Spinal cord (tissue), 10 donors: Measurements from ENCODE around the gene GRIP2. TPM values are rescaled to one million over a fixed set of nuclear protein-coding genes. Genes with fewer than 3 reads are reported as not detected.

Source experiments
- DNase-seq, 6 donors: peaks; one replicate each; pipeline versions ENCODE4 v3.0.0 to v3.0.0-alpha.2; 2013 to 2015; ENCODE audit warnings: low spot score in 6 of 6, low read depth in 4 of 6
- H3K27ac ChIP-seq: one replicate; pipeline ENCODE4 v1.5.1; 2013; ENCODE audit warnings: low read depth, low read length, control low read depth
- H3K27me3 ChIP-seq: one replicate; pipeline ENCODE4 v1.6.1; 2013; ENCODE audit warnings: low read length; ENCODE audit not compliant: control insufficient read depth, insufficient read depth
- H3K36me3 ChIP-seq: one replicate; pipeline ENCODE4 v1.6.1; 2013; ENCODE audit warnings: low read length; ENCODE audit not compliant: control insufficient read depth, insufficient read depth
- H3K4me1 ChIP-seq: one replicate; pipeline ENCODE4 v1.6.1; 2013; ENCODE audit warnings: low read length; ENCODE audit not compliant: control insufficient read depth, insufficient read depth
- H3K4me3 ChIP-seq: one replicate; pipeline ENCODE4 v1.5.1; 2013; ENCODE audit warnings: low read depth, low read length, control low read depth
- H3K9me3 ChIP-seq: one replicate; pipeline ENCODE4 v1.6.1; 2013; ENCODE audit warnings: low read length; ENCODE audit not compliant: control insufficient read depth, insufficient read depth
- whole genome bisulfite sequencing: methylation state at CpG from one replicate; pipeline ENCODE4 v1.1.5; 2013; ENCODE audit warnings: missing lambda C conversion rate; ENCODE audit not compliant: insufficient coverage; 5-methylcytosine and 5-hydroxymethylcytosine counted together
- long read RNA-seq, 4 donors: transcript quantifications; one replicate each; lab custom pipeline, GENCODE V29; 2026
- polyA plus RNA-seq, 2 donors: library from polyadenylated mRNA; unstranded; fragments of 120-200 nt; gene quantifications; one replicate each; pipeline ENCODE4 v1.2.1, GENCODE V29; 2013; ENCODE audit not compliant: insufficient read length in 2 of 2
- total RNA-seq, 2 donors: library from RNA; depleted of rRNA in 1 of 2; stranded (reverse); fragments of 120-200 nt in 1 of 2; fragments of >200 nt in 1 of 2; gene quantifications; one replicate each; pipeline versions ENCODE4 v1.2.3 to v1.2.4, GENCODE V29; 2013 to 2014
- donor health status: healthy.

GRIP2 gene
- total RNA-seq (1 to 10 TPM; 6.0 to 8.4 TPM), polyA plus RNA-seq (10 to 100 TPM; 17.4 to 24.2 TPM)
- long read RNA-seq, donor 1 = 0 reads
- long read RNA-seq, donor 2, partial matches to known transcripts = 0 of 1 reads
- long read RNA-seq, donor 2, other reads (novel, unspliced or antisense) = 0 of 1 reads
- long read RNA-seq, donor 3 = 0 reads
- long read RNA-seq, donor 4, partial matches to known transcripts = 22 of 22 reads
- long read RNA-seq, donor 4, other reads (novel, unspliced or antisense) = 0 of 22 reads

- DNase-seq = peak in 2 of 6 donors; percentile 53 to 68
- WGBS = 33% methylated on average over 11 of the region's 14 CpGs
- H3K27ac ChIP-seq = peak within 1 kb of the TSS; percentile 40
- peaks cover 64% of the 10 kb centered on the region for H3K4me1 ChIP-seq
- peaks cover 5% of the 10 kb centered on the region for H3K36me3 ChIP-seq
- H3K27me3 ChIP-seq = no peaks in the 10 kb centered on the region
- H3K4me3 ChIP-seq = peak within 1 kb of the TSS; percentile 46
- no peaks in the 10 kb centered on the region for H3K9me3 ChIP-seq
These were observed at the start of gene GRIP2 for GRCh38 chr3:14539742-14540491. GRIP2 (minus strand) TSS chr3:14540342; CDS start chr3:14540308, 34 bp downstream.

- WGBS = 82% methylated on average over 5 of the region's 6 CpGs
- H3K27ac ChIP-seq = no peak overlapping the region
- peak in 1 of 6 donors; percentile 41 for DNase-seq
- no peaks in the 10 kb centered on the region for H3K9me3 ChIP-seq
- H3K4me3 ChIP-seq = no peak overlapping the region
- no peaks in the 10 kb centered on the region for H3K27me3 ChIP-seq
- H3K4me1 ChIP-seq = peaks cover 19% of the 10 kb centered on the region
- no peaks in the 10 kb centered on the region for H3K36me3 ChIP-seq
These were observed 48.4 kb upstream of the GRIP2 start for GRCh38 chr3:14588425-14589112.

GRCh38 chr3:14587740-14588360 is 47.7 kb upstream of the GRIP2 start:
- no peak for DNase-seq
- WGBS = 40% methylated on average over 1 of the region's 4 CpGs
- peaks cover 24% of the 10 kb centered on the region for H3K4me1 ChIP-seq
- H3K36me3 ChIP-seq = no peaks in the 10 kb centered on the region
- H3K27ac ChIP-seq = no peak overlapping the region
- H3K4me3 ChIP-seq = no peak overlapping the region
- no peaks in the 10 kb centered on the region for H3K27me3 ChIP-seq
- H3K9me3 ChIP-seq = no peaks in the 10 kb centered on the region

- no peaks in the 10 kb centered on the region for H3K9me3 ChIP-seq
- 95% methylated on average over 2 of the region's 2 CpGs for WGBS
- DNase-seq = no peak
- H3K27me3 ChIP-seq = no peaks in the 10 kb centered on the region
- H3K4me3 ChIP-seq = no peak overlapping the region
- peaks cover 24% of the 10 kb centered on the region for H3K4me1 ChIP-seq
- H3K27ac ChIP-seq = no peak overlapping the region
- H3K36me3 ChIP-seq = no peaks in the 10 kb centered on the region
These were observed 46.5 kb upstream of the GRIP2 start for GRCh38 chr3:14586611-14587010.

GRCh38 chr3:14583548-14584091 is 43.5 kb upstream of the GRIP2 start:
- no peaks in the 10 kb centered on the region for H3K36me3 ChIP-seq
- H3K4me1 ChIP-seq = peaks cover 24% of the 10 kb centered on the region
- no peaks in the 10 kb centered on the region for H3K27me3 ChIP-seq
- H3K9me3 ChIP-seq = no peaks in the 10 kb centered on the region
- no peak overlapping the region for H3K27ac ChIP-seq
- H3K4me3 ChIP-seq = no peak overlapping the region
- peak in 2 of 6 donors; percentile 82 to 86 for DNase-seq
- WGBS = no CpG with 5 or more reads among the region's 5 CpGs

- H3K27me3 ChIP-seq = no peaks in the 10 kb centered on the region
- no peak overlapping the region for H3K4me3 ChIP-seq
- H3K4me1 ChIP-seq = peaks cover 24% of the 10 kb centered on the region
- no peaks in the 10 kb centered on the region for H3K9me3 ChIP-seq
- no peaks in the 10 kb centered on the region for H3K36me3 ChIP-seq
- DNase-seq = peak in 1 of 6 donors; percentile 56
- 89% methylated on average over 3 of the region's 4 CpGs for WGBS
- H3K27ac ChIP-seq = no peak overlapping the region
These were observed 41.9 kb upstream of the GRIP2 start for GRCh38 chr3:14582045-14582410.

- H3K27ac ChIP-seq = no peak overlapping the region
- H3K27me3 ChIP-seq = no peaks in the 10 kb centered on the region
- H3K36me3 ChIP-seq = no peaks in the 10 kb centered on the region
- 95% methylated on average over 3 of the region's 5 CpGs for WGBS
- DNase-seq = peak in 1 of 6 donors; percentile 50
- peaks cover 24% of the 10 kb centered on the region for H3K4me1 ChIP-seq
- H3K4me3 ChIP-seq = no peak overlapping the region
- H3K9me3 ChIP-seq = no peaks in the 10 kb centered on the region
These were observed 41.3 kb upstream of the GRIP2 start for GRCh38 chr3:14581334-14582044.

GRCh38 chr3:14577897-14578296 is 37.8 kb upstream of the GRIP2 start:
- Histone ChIP-seq H3K9me3 (no peaks in the 10 kb centered on the region), H3K4me3 (no peak overlapping the region), H3K36me3 (peaks cover 6% of the 10 kb centered on the region), H3K27ac (no peak overlapping the region), H3K27me3 (no peaks in the 10 kb centered on the region), H3K4me1 (no peaks in the 10 kb centered on the region)
- no peak for DNase-seq
- WGBS = 62% methylated on average over 5 of the region's 5 CpGs

- no peak for DNase-seq
- Histone ChIP-seq H3K36me3 (peaks cover 6% of the 10 kb centered on the region), H3K4me1 (no peaks in the 10 kb centered on the region), H3K4me3 (no peak overlapping the region), H3K27ac (no peak overlapping the region), H3K27me3 (no peaks in the 10 kb centered on the region), H3K9me3 (no peaks in the 10 kb centered on the region)
- WGBS = 93% methylated on average over 9 of the region's 9 CpGs
These were observed 36.0 kb upstream of the GRIP2 start for GRCh38 chr3:14576163-14576562.
